IMR-90 (cell line): ENCODE data around the gene KRT4.

Source experiments
- CTCF ChIP-seq: conservative IDR thresholded peaks from 2 replicates; pipeline ENCODE4 v1.5.1; 2012; ENCODE audit warnings: mild to moderate bottlenecking, low read depth, low read length, improper control_type of control experiment
- POLR2A ChIP-seq: IDR thresholded peaks from 2 replicates; pipeline ENCODE4 v1.6.1; 2012; ENCODE audit warnings: mild to moderate bottlenecking, low read depth, low read length
- RFX5 ChIP-seq: IDR thresholded peaks from 2 replicates; pipeline ENCODE4 v1.8.0; 2012; ENCODE audit warnings: low read depth, mild to moderate bottlenecking, low read length, moderate library complexity

GRCh38 chr12:52788876-52789636, 24.9 kb downstream of the KRT4 start:
- TF ChIP-seq CTCF (no peak), POLR2A (no peak), RFX5 (no peak)
